Measurements from ENCODE around the gene DDX6. TPM values are rescaled to one million over a fixed set of nuclear protein-coding genes. Genes with fewer than 3 reads are reported as not detected.

The DDX6 gene
- total and polyA plus RNA-seq, 2 experiments from 2014 or later: 68.3 to 205 TPM

DNA sequence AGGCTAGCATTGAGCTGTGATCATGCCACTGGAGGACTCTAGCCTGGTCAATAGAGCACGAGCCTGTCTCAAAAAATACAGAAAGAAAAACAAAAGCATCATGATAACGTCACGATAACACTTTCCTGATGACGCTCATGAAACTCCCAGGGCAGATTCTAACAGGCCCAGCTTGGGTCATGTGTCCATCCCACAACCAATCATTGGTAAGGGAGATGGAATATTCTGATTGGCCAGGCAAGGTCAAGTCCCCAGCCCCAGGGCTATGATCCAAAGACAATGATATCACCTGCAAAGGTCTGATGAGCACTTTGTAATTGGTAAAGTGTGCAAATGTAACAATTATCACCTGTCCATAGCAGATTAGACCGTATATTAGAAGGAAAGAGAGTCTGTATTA is 21.5 kb upstream of the DDX6 start:
- Histone ChIP-seq H2AFZ (0 out of 2 replicates have a peak overlapping the region, but pooled peaks have one; percentile 63), H4K20me1 (replicated peaks; ENCODE audit: insufficient read depth) (no peaks in the 10 kb centered on the region), H3K79me2 (replicated peaks; ENCODE audit: insufficient read depth) (no peaks in the 10 kb centered on the region), H3K4me2 (no peak overlapping the region), H3K36me3 (ENCODE audit: insufficient read depth) (no peaks in the 10 kb centered on the region), H3K27me3 (ENCODE audit: insufficient read depth) (no peaks in the 10 kb centered on the region), H3K4me3 (no peak overlapping the region), H3K9me2 (ENCODE audit: insufficient read depth) (0 out of 2 replicates have a peak, but pooled peaks cover 2% of the 10 kb centered on the region), H3K4me1 (ENCODE audit: insufficient read depth) (no peaks in the 10 kb centered on the region), H3F3A (replicated peaks; ENCODE audit: low read depth) (no peaks in the 10 kb centered on the region), H3K27ac (ENCODE audit: low read depth) (no peak overlapping the region)
- DNase-seq (ENCODE audit: low spot score): no peak
- H3K27ac Mint-ChIP-seq: no peak overlapping the region
- no peak for ATAC-seq
- no peak overlapping the region for H3K4me3 Mint-ChIP-seq
- peaks cover 8% of the 10 kb centered on the region; the same call in 2 of the 3 replicates for H3K9me3 Mint-ChIP-seq
- peaks cover 4% of the 10 kb centered on the region for H3K27me3 Mint-ChIP-seq (ENCODE audit: insufficient read depth, low read depth, poor library complexity)
- no peaks in the 10 kb centered on the region for H3K36me3 Mint-ChIP-seq (ENCODE audit: low read depth)
- no peaks in the 10 kb centered on the region for H3K4me1 Mint-ChIP-seq
- no peak for TF ChIP-seq JUNB (IDR thresholded peaks at IDR 0.05; ENCODE audit: unreplicated experiment)
- TF ChIP-seq CREB1 (CRISPR knock-in tag; IDR thresholded peaks at IDR 0.05; ENCODE audit: low read depth): no peak
- TF ChIP-seq, protein P1, sequence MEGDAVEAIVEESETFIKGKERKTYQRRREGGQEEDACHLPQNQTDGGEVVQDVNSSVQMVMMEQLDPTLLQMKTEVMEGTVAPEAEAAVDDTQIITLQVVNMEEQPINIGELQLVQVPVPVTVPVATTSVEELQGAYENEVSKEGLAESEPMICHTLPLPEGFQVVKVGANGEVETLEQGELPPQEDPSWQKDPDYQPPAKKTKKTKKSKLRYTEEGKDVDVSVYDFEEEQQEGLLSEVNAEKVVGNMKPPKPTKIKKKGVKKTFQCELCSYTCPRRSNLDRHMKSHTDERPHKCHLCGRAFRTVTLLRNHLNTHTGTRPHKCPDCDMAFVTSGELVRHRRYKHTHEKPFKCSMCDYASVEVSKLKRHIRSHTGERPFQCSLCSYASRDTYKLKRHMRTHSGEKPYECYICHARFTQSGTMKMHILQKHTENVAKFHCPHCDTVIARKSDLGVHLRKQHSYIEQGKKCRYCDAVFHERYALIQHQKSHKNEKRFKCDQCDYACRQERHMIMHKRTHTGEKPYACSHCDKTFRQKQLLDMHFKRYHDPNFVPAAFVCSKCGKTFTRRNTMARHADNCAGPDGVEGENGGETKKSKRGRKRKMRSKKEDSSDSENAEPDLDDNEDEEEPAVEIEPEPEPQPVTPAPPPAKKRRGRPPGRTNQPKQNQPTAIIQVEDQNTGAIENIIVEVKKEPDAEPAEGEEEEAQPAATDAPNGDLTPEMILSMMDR (conservative IDR thresholded peaks at IDR 0.05; ENCODE audit: low read depth in 2 of 2): no peak
- no peak for TF ChIP-seq EZH2 (IDR thresholded peaks at IDR 0.05; ENCODE audit: low read depth, unreplicated experiment)

DNA sequence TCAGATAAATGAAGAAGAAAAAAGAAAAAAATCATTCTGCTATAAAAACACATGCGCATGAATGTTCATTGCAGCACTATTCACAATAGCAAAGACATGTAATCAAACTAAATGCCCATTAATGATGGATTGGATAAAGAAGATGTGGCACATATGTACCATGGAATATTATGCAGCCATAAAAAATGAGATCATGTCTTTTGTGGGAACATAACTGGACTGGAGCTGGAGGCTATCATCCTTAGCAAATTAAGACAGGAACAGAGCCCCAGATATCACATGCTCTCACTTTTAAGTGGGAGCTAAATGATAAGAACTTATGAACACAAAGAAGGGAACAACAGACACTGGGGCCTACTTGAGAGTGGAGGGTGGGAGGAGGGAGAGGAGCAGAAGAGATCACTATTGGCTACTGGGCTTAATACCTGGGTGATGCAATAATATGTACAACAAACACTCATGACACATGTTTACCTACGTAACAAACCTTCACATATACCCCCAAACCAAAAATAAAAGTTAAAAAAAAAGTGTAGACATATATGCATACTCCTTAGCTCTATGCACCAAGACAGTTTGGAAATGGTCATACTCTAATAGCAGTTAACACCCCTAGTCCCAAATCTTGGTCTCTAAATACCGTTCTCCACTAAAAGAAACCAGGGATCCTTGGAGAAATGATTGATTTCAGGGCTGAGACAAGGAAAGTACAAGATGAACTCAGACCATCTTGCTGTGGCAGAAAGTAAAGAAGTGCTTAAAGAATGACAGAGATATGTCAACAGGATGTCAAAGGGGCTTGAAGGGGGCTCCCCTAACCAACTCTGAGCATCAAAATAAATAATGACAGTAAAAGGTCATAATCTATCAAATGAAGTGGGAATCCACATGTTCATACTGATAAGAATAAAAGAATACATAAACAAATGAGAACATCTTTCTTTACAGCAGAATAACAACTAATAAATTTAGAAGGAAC is 17.1 kb upstream of the DDX6 start:
- Histone ChIP-seq H3F3A (replicated peaks; ENCODE audit: low read depth) (no peaks in the 10 kb centered on the region), H3K79me2 (replicated peaks; ENCODE audit: insufficient read depth) (no peaks in the 10 kb centered on the region), H3K9me2 (ENCODE audit: insufficient read depth) (0 out of 2 replicates have a peak, but pooled peaks cover 2% of the 10 kb centered on the region), H4K20me1 (replicated peaks; ENCODE audit: insufficient read depth) (no peaks in the 10 kb centered on the region), H3K27me3 (ENCODE audit: insufficient read depth) (no peaks in the 10 kb centered on the region), H2AFZ (no peak overlapping the region), H3K4me1 (ENCODE audit: insufficient read depth) (no peaks in the 10 kb centered on the region), H3K4me2 (no peak overlapping the region), H3K36me3 (ENCODE audit: insufficient read depth) (no peaks in the 10 kb centered on the region), H3K27ac (ENCODE audit: low read depth) (no peak overlapping the region), H3K4me3 (no peak overlapping the region)
- H3K4me3 Mint-ChIP-seq: no peak overlapping the region
- no peak for ATAC-seq
- no peaks in the 10 kb centered on the region for H3K4me1 Mint-ChIP-seq
- H3K36me3 Mint-ChIP-seq (ENCODE audit: low read depth): no peaks in the 10 kb centered on the region
- DNase-seq (ENCODE audit: low spot score): no peak
- peaks cover 8% of the 10 kb centered on the region; the same call in 2 of the 3 replicates for H3K9me3 Mint-ChIP-seq
- no peak overlapping the region for H3K27ac Mint-ChIP-seq
- H3K27me3 Mint-ChIP-seq (ENCODE audit: insufficient read depth, low read depth, poor library complexity): peaks cover 3% of the 10 kb centered on the region
- TF ChIP-seq POLR2AphosphoS5 (IDR thresholded peaks at IDR 0.05; ENCODE audit: low read depth) (no peak), STAT1 (IDR thresholded peaks at IDR 0.05; ENCODE audit: unreplicated experiment) (no peak), NANOG (IDR thresholded peaks at IDR 0.05; ENCODE audit: borderline replicate concordance) (no peak), ZNF114 (CRISPR knock-in tag; IDR thresholded peaks at IDR 0.05) (no peak), ZNF331 (CRISPR knock-in tag; IDR thresholded peaks at IDR 0.05; ENCODE audit: low read depth) (no peak), CREB1 (CRISPR knock-in tag; IDR thresholded peaks at IDR 0.05; ENCODE audit: low read depth) (no peak)
- TF ChIP-seq, protein P2, sequence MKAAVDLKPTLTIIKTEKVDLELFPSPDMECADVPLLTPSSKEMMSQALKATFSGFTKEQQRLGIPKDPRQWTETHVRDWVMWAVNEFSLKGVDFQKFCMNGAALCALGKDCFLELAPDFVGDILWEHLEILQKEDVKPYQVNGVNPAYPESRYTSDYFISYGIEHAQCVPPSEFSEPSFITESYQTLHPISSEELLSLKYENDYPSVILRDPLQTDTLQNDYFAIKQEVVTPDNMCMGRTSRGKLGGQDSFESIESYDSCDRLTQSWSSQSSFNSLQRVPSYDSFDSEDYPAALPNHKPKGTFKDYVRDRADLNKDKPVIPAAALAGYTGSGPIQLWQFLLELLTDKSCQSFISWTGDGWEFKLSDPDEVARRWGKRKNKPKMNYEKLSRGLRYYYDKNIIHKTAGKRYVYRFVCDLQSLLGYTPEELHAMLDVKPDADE (IDR thresholded peaks at IDR 0.05): no peak
- TF ChIP-seq, protein P3, sequence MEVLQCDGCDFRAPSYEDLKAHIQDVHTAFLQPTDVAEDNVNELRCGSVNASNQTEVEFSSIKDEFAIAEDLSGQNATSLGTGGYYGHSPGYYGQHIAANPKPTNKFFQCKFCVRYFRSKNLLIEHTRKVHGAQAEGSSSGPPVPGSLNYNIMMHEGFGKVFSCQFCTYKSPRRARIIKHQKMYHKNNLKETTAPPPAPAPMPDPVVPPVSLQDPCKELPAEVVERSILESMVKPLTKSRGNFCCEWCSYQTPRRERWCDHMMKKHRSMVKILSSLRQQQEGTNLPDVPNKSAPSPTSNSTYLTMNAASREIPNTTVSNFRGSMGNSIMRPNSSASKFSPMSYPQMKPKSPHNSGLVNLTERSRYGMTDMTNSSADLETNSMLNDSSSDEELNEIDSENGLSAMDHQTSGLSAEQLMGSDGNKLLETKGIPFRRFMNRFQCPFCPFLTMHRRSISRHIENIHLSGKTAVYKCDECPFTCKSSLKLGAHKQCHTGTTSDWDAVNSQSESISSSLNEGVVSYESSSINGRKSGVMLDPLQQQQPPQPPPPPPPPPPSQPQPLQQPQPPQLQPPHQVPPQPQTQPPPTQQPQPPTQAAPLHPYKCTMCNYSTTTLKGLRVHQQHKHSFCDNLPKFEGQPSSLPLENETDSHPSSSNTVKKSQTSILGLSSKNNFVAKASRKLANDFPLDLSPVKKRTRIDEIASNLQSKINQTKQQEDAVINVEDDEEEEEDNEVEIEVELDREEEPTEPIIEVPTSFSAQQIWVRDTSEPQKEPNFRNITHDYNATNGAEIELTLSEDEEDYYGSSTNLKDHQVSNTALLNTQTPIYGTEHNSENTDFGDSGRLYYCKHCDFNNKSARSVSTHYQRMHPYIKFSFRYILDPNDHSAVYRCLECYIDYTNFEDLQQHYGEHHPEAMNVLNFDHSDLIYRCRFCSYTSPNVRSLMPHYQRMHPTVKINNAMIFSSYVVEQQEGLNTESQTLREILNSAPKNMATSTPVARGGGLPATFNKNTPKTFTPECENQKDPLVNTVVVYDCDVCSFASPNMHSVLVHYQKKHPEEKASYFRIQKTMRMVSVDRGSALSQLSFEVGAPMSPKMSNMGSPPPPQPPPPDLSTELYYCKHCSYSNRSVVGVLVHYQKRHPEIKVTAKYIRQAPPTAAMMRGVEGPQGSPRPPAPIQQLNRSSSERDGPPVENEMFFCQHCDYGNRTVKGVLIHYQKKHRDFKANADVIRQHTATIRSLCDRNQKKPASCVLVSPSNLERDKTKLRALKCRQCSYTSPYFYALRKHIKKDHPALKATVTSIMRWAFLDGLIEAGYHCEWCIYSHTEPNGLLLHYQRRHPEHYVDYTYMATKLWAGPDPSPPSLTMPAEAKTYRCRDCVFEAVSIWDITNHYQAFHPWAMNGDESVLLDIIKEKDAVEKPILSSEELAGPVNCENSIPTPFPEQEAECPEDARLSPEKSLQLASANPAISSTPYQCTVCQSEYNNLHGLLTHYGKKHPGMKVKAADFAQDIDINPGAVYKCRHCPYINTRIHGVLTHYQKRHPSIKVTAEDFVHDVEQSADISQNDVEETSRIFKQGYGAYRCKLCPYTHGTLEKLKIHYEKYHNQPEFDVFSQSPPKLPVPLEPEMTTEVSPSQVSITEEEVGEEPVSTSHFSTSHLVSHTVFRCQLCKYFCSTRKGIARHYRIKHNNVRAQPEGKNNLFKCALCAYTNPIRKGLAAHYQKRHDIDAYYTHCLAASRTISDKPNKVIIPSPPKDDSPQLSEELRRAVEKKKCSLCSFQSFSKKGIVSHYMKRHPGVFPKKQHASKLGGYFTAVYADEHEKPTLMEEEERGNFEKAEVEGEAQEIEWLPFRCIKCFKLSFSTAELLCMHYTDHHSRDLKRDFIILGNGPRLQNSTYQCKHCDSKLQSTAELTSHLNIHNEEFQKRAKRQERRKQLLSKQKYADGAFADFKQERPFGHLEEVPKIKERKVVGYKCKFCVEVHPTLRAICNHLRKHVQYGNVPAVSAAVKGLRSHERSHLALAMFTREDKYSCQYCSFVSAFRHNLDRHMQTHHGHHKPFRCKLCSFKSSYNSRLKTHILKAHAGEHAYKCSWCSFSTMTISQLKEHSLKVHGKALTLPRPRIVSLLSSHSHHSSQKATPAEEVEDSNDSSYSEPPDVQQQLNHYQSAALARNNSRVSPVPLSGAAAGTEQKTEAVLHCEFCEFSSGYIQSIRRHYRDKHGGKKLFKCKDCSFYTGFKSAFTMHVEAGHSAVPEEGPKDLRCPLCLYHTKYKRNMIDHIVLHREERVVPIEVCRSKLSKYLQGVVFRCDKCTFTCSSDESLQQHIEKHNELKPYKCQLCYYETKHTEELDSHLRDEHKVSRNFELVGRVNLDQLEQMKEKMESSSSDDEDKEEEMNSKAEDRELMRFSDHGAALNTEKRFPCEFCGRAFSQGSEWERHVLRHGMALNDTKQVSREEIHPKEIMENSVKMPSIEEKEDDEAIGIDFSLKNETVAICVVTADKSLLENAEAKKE (CRISPR knock-in tag; IDR thresholded peaks at IDR 0.05): no peak
